ENCODE results near the gene ITGA11. TPM values are rescaled to one million over a fixed set of nuclear protein-coding genes. Genes with fewer than 3 reads are reported as not detected.

ITGA11 gene
- total RNA-seq, 1 experiment from 2014 or later, result not detected

DNA sequence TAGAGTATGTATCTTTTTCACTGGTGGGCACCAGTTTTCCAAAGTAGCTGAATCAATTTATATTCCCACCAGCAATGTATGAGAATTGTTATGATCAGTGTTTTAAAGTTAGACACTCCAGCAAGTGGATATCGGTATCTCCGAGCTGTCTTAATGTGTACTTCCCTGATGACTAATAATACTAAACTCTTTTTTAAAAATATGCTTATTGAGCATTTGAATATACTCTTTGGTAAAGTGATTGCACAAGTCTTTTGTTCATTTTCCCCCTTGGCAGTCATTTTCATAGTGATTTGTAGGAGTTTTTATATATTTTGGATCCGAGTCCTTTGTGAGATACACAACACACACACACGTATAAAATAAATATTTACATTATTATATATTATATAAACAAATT is 166.9 kb downstream of the ITGA11 start:
- Histone ChIP-seq H4K20me1 (ENCODE audit: low read length) (no peaks in the 10 kb centered on the region), H2AFZ (ENCODE audit: low read length) (no peak overlapping the region), H3F3A (ENCODE audit: low read length, unreplicated experiment) (no peaks in the 10 kb centered on the region), H3K27ac (ENCODE audit: low read length) (no peak overlapping the region), H3K27me3 (ENCODE audit: low read length) (no peaks in the 10 kb centered on the region), H3K4me2 (ENCODE audit: low read length) (no peak overlapping the region), H3K4me1 (ENCODE audit: insufficient read depth, low read length) (peaks cover 4% of the 10 kb centered on the region; the same call in 1 of the 2 replicates), H3K4me3 (ENCODE audit: low read length) (no peak overlapping the region), H3K36me3 (ENCODE audit: low read depth, low read length) (no peaks in the 10 kb centered on the region), H3K9me3 (ENCODE audit: low read length) (no peaks in the 10 kb centered on the region), H3K9me2 (replicated peaks; ENCODE audit: low read length) (no peaks in the 10 kb centered on the region), H3K79me2 (ENCODE audit: low read length) (no peaks in the 10 kb centered on the region), H3K9ac (ENCODE audit: low read length) (no peak overlapping the region)
- DNase-seq, result no peak
- TF ChIP-seq, protein P1, sequence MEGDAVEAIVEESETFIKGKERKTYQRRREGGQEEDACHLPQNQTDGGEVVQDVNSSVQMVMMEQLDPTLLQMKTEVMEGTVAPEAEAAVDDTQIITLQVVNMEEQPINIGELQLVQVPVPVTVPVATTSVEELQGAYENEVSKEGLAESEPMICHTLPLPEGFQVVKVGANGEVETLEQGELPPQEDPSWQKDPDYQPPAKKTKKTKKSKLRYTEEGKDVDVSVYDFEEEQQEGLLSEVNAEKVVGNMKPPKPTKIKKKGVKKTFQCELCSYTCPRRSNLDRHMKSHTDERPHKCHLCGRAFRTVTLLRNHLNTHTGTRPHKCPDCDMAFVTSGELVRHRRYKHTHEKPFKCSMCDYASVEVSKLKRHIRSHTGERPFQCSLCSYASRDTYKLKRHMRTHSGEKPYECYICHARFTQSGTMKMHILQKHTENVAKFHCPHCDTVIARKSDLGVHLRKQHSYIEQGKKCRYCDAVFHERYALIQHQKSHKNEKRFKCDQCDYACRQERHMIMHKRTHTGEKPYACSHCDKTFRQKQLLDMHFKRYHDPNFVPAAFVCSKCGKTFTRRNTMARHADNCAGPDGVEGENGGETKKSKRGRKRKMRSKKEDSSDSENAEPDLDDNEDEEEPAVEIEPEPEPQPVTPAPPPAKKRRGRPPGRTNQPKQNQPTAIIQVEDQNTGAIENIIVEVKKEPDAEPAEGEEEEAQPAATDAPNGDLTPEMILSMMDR (conservative IDR thresholded peaks at IDR 0.05; ENCODE audit: low read depth, low read length), result no peak
- TF ChIP-seq EZH2phosphoT487 (IDR thresholded peaks at IDR 0.05; ENCODE audit: borderline replicate concordance, low read length) (no peak), EZH2 (IDR thresholded peaks at IDR 0.05; ENCODE audit: low read length, unreplicated experiment) (no peak)
- ChIA-PET CTCF (no interaction called here), POLR2A (ENCODE audit: unreplicated experiment) (no interaction called here)
- no TSS peak for BruUV-seq (replicated peaks)
- intact Hi-C loops (cut with micrococcal nuclease), result no loop called here
- ATAC-seq, result no peak

DNA sequence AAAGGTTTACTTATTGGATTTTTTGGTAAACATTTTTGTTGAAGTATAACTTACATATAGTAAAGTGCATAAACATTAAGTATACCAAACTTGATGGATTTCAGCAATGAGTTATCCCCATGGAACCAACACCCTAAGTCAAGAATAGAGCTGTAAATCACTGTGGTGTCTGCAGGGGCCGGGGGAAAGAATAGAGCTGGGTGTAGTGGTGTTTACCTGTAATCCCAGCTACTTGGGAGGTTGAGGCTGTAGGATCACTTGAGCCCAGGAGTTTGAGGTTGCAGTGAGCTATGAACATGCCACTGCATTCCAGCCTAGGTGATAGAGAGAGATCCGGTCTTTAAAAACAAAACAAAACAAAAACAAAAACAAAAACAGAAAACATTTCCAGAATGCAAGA is 167.7 kb downstream of the ITGA11 start:
- Histone ChIP-seq H3F3A (ENCODE audit: low read length, unreplicated experiment) (no peaks in the 10 kb centered on the region), H3K27ac (ENCODE audit: low read length) (no peak overlapping the region), H3K79me2 (ENCODE audit: low read length) (no peaks in the 10 kb centered on the region), H4K20me1 (ENCODE audit: low read length) (no peaks in the 10 kb centered on the region), H3K9me3 (ENCODE audit: low read length) (no peaks in the 10 kb centered on the region), H3K9me2 (replicated peaks; ENCODE audit: low read length) (no peaks in the 10 kb centered on the region), H3K9ac (ENCODE audit: low read length) (no peak overlapping the region), H3K4me3 (ENCODE audit: low read length) (no peak overlapping the region), H3K36me3 (ENCODE audit: low read depth, low read length) (no peaks in the 10 kb centered on the region), H3K4me2 (ENCODE audit: low read length) (no peak overlapping the region), H3K4me1 (ENCODE audit: insufficient read depth, low read length) (peaks cover 4% of the 10 kb centered on the region; the same call in 1 of the 2 replicates), H2AFZ (ENCODE audit: low read length) (no peak overlapping the region), H3K27me3 (ENCODE audit: low read length) (no peaks in the 10 kb centered on the region)
- ChIA-PET CTCF (no interaction called here), POLR2A (ENCODE audit: unreplicated experiment) (no interaction called here)
- BruUV-seq (replicated peaks), result no TSS peak
- TF ChIP-seq EZH2phosphoT487 (IDR thresholded peaks at IDR 0.05; ENCODE audit: borderline replicate concordance, low read length), result no peak
- TF ChIP-seq EZH2 (IDR thresholded peaks at IDR 0.05; ENCODE audit: low read length, unreplicated experiment), result no peak
- TF ChIP-seq, protein P1 (conservative IDR thresholded peaks at IDR 0.05; ENCODE audit: low read depth, low read length), result no peak
- DNase-seq, result no peak
- intact Hi-C loops (cut with micrococcal nuclease), result no loop called here
- no peak for ATAC-seq

DNA sequence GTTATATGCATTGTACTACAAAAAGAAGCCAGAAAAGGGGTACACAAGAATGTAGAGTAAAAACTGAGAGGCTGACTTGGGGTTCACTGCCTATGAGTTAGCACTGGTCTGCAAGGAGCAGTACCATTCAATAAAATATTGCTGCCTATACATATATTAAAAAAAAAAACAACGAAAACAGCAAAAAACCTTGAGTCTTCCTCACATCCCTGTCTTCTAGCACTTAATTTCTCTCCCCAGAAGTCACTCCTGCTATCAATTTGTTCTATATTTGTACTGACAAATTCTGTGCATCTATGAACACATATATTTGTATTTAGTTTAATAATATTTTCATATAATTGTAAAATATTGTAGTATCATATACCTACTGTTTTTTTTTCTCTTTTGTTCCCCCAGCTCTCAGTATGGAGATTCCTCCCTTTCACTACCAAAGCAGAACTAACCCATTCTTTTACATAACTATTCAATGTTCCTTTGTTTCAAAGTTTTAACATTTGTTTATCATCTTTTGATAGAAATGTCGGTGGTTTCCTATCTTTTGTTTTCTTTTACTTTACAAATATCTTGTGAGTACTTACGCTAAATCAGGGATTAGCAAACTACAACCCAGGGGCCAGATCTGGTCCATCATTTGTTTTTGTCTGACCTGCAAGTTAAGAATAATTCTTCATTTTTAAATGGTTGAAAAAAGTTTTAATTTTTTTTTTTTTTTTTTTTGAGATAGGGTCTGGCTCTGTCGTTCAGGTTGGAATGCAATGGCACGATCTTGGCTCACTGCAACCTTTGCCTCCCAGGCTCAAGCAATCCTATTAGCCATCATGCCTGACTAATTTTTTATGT is 169.2 kb downstream of the ITGA11 start:
- POLR2A ChIA-PET (ENCODE audit: unreplicated experiment), result interaction anchor here (0.6 kb wide), 1 partner anchor 1416 kb away, joined by 3 read pairs; no protein-coding TSS in a partner anchor
- DNase-seq (no peak), ATAC-seq (no peak)
- H3K27me3 ChIP-seq (ENCODE audit: low read length), result no peaks in the 10 kb centered on the region
- H2AFZ ChIP-seq (ENCODE audit: low read length), result no peak overlapping the region
- no peaks in the 10 kb centered on the region for H3F3A ChIP-seq (ENCODE audit: low read length, unreplicated experiment)
- no peak overlapping the region for H3K4me3 ChIP-seq (ENCODE audit: low read length)
- intact Hi-C loops (cut with micrococcal nuclease), result no loop called here
- H3K9me2 ChIP-seq (replicated peaks; ENCODE audit: low read length), result no peaks in the 10 kb centered on the region
- no peaks in the 10 kb centered on the region for H3K9me3 ChIP-seq (ENCODE audit: low read length)
- BruUV-seq (replicated peaks), result no TSS peak
- TF ChIP-seq, protein P1 (conservative IDR thresholded peaks at IDR 0.05; ENCODE audit: low read depth, low read length), result no peak
- no peak for TF ChIP-seq EZH2 (IDR thresholded peaks at IDR 0.05; ENCODE audit: low read length, unreplicated experiment)
- no peak for TF ChIP-seq EZH2phosphoT487 (IDR thresholded peaks at IDR 0.05; ENCODE audit: borderline replicate concordance, low read length)
- no peak overlapping the region for H3K4me2 ChIP-seq (ENCODE audit: low read length)
- no peaks in the 10 kb centered on the region for H3K36me3 ChIP-seq (ENCODE audit: low read depth, low read length)
- no peak overlapping the region for H3K27ac ChIP-seq (ENCODE audit: low read length)
- no peak overlapping the region for H3K9ac ChIP-seq (ENCODE audit: low read length)
- H3K4me1 ChIP-seq (ENCODE audit: insufficient read depth, low read length), result peaks cover 4% of the 10 kb centered on the region; the same call in 1 of the 2 replicates
- H4K20me1 ChIP-seq (ENCODE audit: low read length), result no peaks in the 10 kb centered on the region
- CTCF ChIA-PET, result interaction anchor here (0.7 kb wide), 1 partner anchor 11 kb away, joined by 5 read pairs; no protein-coding TSS in a partner anchor
- H3K79me2 ChIP-seq (ENCODE audit: low read length), result no peaks in the 10 kb centered on the region

Measured in PC-3 (cell line).